Activated CD8-positive, alpha-beta T cell treated with anti-CD3 and anti-CD28 coated beads for 36 hours (primary cell): ENCODE data around the gene LRRC14B. TPM values are rescaled to one million over a fixed set of nuclear protein-coding genes. Genes with fewer than 3 reads are reported as not detected.

ENCODE experiments used
- ATAC-seq: fragments of 200-7000 bp; cut with Tn5 transposase; one replicate; pipeline ENCODE4 v1.10.0; 2021; ENCODE audit warnings: mild to moderate bottlenecking, moderate library complexity
- CTCF ChIA-PET: fragments of 350-600 bp; sonication (Branson Sonifier 250); formaldehyde crosslinking; loops from one replicate; lab custom pipeline; 2021; ENCODE audit warnings: antibody characterized with exemption; lab: Charles Lee
- POLR2A ChIA-PET: fragments of 350-600 bp; sonication (Branson Sonifier 250); formaldehyde crosslinking; loops from one replicate; lab custom pipeline; 2021; ENCODE audit warnings: antibody characterized with exemption; lab: Charles Lee
- DNase-seq: peaks from one replicate; pipeline ENCODE4 v3.0.0-alpha.2; 2020
- H3K27ac Mint-ChIP-seq: one replicate; pipeline ENCODE4 v1.8.0; 2021; ENCODE audit warnings: mild to moderate bottlenecking, mixed read lengths
- H3K27me3 Mint-ChIP-seq: one replicate; pipeline ENCODE4 v1.8.0; 2021; ENCODE audit warnings: mixed read lengths
- H3K36me3 Mint-ChIP-seq: one replicate; pipeline ENCODE4 v1.8.0; 2021; ENCODE audit warnings: low read depth, mixed read lengths
- H3K4me1 Mint-ChIP-seq: one replicate; pipeline ENCODE4 v1.8.0; 2021; ENCODE audit warnings: low read depth, mixed read lengths
- H3K4me3 Mint-ChIP-seq: one replicate; pipeline ENCODE4 v1.8.0; 2021; ENCODE audit warnings: mild to moderate bottlenecking, moderate library complexity, mixed read lengths
- H3K9me3 Mint-ChIP-seq: one replicate; pipeline ENCODE4 v1.8.0; 2021; ENCODE audit warnings: mixed read lengths
- intact Hi-C: fragments of 100-400 bp; cut with micrococcal nuclease; formaldehyde crosslinking; loops from one replicate; pipeline ENCODE4 v1.10.0; 2022
- total RNA-seq, 2 experiments: library from RNA; stranded (reverse); gene quantifications; one replicate each; pipeline ENCODE4 v1.2.3, GENCODE V29; 2021
- TF ChIP-seq, protein P1 (sequence below): fragments of 200-600 bp; IDR thresholded peaks from one replicate; pipeline ENCODE4 v1.8.0; 2022; ENCODE audit warnings: antibody characterized with exemption, mild to moderate bottlenecking

Gene LRRC14B
- total RNA-seq, 2 experiments from 2014 or later: 0.16 TPM; not detected in 1

DNA sequence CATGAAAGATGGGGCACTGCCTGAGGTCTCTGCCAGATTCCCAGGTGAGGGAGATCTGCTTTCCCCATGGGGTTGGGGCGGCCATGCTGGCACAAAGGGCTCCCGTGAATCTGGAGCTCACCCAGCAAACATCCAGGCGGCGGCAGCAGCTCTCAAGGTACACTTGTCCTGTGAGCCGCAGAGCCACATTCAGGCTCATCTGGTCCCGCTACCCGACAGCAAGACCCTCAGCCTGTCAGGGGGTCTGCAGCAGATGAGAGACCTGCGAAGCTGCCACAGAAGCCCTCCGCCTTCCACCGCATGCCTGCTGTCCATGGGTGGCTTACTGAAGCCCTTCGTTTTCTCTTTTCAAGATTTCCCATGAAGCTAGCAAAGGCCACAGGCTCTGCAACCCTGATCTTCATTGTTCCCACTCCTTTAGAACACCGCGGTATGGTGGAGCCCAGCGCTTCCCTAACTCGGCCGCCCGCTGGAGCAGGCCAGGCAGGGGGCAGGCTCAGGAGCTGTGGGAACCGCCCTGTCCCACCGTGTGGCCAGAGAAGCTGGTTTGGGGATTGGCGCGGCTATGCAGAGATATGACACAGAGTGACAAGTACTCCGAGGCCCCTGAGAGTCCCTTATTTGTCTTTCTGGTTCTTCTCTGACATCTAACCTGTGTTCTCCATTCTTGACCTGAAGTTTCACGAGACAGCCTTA, 8.8 kb downstream of the LRRC14B start:
- H3K27me3 Mint-ChIP-seq: no peaks in the 10 kb centered on the region
- POLR2A ChIA-PET: interaction anchor here (1.7 kb wide), 1 partner anchor 9 kb away, joined by 4 read pairs; no protein-coding TSS in a partner anchor
- peaks cover 7% of the 10 kb centered on the region for H3K36me3 Mint-ChIP-seq
- no peak overlapping the region for H3K4me3 Mint-ChIP-seq
- no peaks in the 10 kb centered on the region for H3K9me3 Mint-ChIP-seq
- intact Hi-C loops: no loop called here
- CTCF ChIA-PET: interaction anchor here (1.3 to 4.8 kb wide), 2 partner anchors 10 to 112 kb away, joined by 3 to 21 read pairs; partner anchors contain the start of gene LRRC14B
- DNase-seq: no peak
- TF ChIP-seq, protein P1, sequence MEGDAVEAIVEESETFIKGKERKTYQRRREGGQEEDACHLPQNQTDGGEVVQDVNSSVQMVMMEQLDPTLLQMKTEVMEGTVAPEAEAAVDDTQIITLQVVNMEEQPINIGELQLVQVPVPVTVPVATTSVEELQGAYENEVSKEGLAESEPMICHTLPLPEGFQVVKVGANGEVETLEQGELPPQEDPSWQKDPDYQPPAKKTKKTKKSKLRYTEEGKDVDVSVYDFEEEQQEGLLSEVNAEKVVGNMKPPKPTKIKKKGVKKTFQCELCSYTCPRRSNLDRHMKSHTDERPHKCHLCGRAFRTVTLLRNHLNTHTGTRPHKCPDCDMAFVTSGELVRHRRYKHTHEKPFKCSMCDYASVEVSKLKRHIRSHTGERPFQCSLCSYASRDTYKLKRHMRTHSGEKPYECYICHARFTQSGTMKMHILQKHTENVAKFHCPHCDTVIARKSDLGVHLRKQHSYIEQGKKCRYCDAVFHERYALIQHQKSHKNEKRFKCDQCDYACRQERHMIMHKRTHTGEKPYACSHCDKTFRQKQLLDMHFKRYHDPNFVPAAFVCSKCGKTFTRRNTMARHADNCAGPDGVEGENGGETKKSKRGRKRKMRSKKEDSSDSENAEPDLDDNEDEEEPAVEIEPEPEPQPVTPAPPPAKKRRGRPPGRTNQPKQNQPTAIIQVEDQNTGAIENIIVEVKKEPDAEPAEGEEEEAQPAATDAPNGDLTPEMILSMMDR: no peak
- peaks cover 2% of the 10 kb centered on the region for H3K4me1 Mint-ChIP-seq
- H3K27ac Mint-ChIP-seq: no peak overlapping the region
- ATAC-seq: no peak

DNA sequence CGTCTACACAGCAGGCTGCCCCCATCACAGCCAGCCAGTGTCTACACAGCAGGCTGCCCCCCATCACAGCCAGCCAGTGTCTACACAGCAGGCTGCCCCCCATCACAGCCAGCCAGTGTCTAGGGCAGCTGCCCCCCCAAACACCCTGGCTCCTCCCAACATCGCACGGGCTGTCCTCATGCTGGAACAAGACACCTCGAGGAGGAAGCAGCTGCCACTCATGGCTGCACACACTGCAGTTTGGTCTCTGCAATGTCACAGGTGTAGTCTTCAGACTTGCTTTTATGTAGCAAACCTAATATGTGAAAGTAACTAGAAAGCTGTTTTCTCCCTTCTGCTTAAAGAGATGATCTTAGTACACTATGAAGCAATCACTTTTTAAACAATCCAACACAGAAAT, 9.7 kb downstream of the LRRC14B start:
- H3K4me1 Mint-ChIP-seq: no peaks in the 10 kb centered on the region
- H3K9me3 Mint-ChIP-seq: no peaks in the 10 kb centered on the region
- TF ChIP-seq, protein P1: no peak
- DNase-seq: no peak
- no peak overlapping the region for H3K4me3 Mint-ChIP-seq
- intact Hi-C loops: no loop called here
- CTCF ChIA-PET: interaction anchor here (4.8 kb wide), 1 partner anchor 11 kb away, joined by 21 read pairs; the partner anchor contains the start of gene LRRC14B
- H3K27ac Mint-ChIP-seq: no peak overlapping the region
- no peaks in the 10 kb centered on the region for H3K27me3 Mint-ChIP-seq
- ATAC-seq: no peak
- POLR2A ChIA-PET: no interaction called here
- H3K36me3 Mint-ChIP-seq: peaks cover 8% of the 10 kb centered on the region

DNA sequence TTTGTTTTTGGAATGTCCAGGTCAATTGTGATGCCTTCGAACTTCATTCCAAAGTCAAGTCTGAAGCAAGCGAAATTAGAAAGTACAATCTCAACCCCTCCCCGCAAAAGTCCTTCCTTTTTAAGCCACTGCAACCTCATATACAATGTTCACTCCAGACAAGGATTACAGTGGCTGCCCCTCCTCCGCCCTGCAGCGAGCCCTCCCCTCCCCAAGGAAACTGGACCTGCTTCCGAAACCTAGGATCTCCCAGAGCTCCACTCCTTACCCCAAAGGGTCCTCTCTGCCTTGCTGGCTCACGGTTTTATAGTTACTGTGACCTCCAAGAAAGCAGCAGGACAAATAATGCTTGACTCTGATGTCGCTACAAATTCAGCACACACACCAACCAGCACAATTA, 10.4 kb downstream of the LRRC14B start:
- TF ChIP-seq, protein P1: no peak
- ChIA-PET CTCF (interaction anchor here (0.7 to 4.8 kb wide), 2 partner anchors 11 to 17 kb away, joined by 3 to 21 read pairs; partner anchors contain the start of genes LRRC14B and SDHA), POLR2A (no interaction called here)
- H3K27ac Mint-ChIP-seq: no peak overlapping the region
- no peaks in the 10 kb centered on the region for H3K4me1 Mint-ChIP-seq
- DNase-seq: no peak
- peaks cover 10% of the 10 kb centered on the region for H3K36me3 Mint-ChIP-seq
- no peak for ATAC-seq
- intact Hi-C loops: no loop called here
- H3K27me3 Mint-ChIP-seq: no peaks in the 10 kb centered on the region
- no peak overlapping the region for H3K4me3 Mint-ChIP-seq
- no peaks in the 10 kb centered on the region for H3K9me3 Mint-ChIP-seq

DNA sequence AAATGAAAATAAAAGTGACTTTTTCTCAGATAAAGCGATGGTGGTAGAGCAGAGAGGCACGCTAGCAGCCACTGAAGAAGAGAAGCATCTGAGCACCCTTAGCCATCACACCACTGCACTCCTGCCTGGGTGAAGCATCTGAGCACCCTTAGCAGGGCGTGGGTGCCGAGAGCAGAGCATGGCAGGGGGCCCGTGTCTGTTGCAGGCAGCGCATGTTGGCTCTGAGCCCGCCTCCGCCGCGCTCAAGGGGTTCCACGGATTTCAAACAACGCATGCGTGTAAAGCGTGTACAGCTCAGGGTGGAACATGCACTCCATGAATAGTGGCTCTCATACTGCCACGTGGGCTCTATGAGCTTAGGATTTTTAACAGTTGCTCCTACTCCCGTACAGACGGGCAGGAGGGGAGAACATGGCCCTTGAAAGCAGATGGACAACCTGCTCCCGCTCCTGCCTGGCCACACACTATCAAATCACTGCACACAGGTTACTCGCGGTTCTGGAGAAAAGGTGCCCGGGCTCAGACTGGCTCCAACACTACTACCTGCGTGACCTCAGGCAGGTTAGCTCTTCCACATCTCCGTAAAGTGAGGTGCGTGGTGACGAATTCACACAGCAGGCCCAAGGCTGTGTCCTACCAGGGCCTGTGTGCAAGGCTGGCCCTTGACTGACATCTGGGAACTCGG, 12.1 kb downstream of the LRRC14B start:
- no peaks in the 10 kb centered on the region for H3K4me1 Mint-ChIP-seq
- TF ChIP-seq, protein P1: no peak
- H3K4me3 Mint-ChIP-seq: no peak overlapping the region
- ChIA-PET POLR2A (no interaction called here), CTCF (interaction anchor here (4.8 kb wide), 1 partner anchor 13 kb away, joined by 21 read pairs; the partner anchor contains the start of gene LRRC14B)
- H3K27me3 Mint-ChIP-seq: no peaks in the 10 kb centered on the region
- H3K36me3 Mint-ChIP-seq: peaks cover 21% of the 10 kb centered on the region
- H3K9me3 Mint-ChIP-seq: no peaks in the 10 kb centered on the region
- DNase-seq (no peak), ATAC-seq (no peak)
- intact Hi-C loops: no loop called here
- H3K27ac Mint-ChIP-seq: no peak overlapping the region

DNA sequence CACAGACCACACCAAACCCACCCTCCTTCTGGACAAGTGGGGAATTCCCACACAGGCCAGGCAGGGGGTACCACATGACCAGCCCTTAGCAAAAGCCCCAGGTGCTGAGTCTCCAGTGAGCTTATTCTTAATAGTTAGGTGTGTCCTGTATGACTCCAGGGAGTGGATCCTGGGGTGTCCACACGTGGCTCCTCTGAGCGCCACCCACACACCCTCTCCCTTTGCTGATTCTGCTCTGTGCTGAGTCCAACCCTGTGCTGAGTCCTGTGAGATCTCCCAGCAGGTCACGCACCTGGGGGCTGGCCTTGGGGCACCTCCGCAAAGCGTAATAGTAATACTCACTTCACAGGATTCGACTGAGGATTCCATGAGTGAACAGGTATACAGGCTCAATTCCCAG, 12.7 kb downstream of the LRRC14B start:
- Mint-ChIP-seq H3K9me3 (no peaks in the 10 kb centered on the region), H3K27ac (no peak overlapping the region), H3K36me3 (peaks cover 21% of the 10 kb centered on the region), H3K27me3 (no peaks in the 10 kb centered on the region), H3K4me3 (no peak overlapping the region), H3K4me1 (peaks cover 4% of the 10 kb centered on the region)
- CTCF ChIA-PET: interaction anchor here (4.8 kb wide), 1 partner anchor 14 kb away, joined by 21 read pairs; the partner anchor contains the start of gene LRRC14B
- no peak for ATAC-seq
- TF ChIP-seq, protein P1: no peak
- POLR2A ChIA-PET: no interaction called here
- no peak for DNase-seq
- intact Hi-C loops: no loop called here
